Spleen (tissue), 11 donors: ENCODE data around the gene ODF4. TPM values are rescaled to one million over a fixed set of nuclear protein-coding genes. Genes with fewer than 3 reads are reported as not detected.

Source experiments
- DNase-seq: peaks from one replicate; pipeline ENCODE4 v3.0.0-alpha.2; 2020
- H3K27ac ChIP-seq, 8 donors: fragments of 200-600 bp; sonication (generic) in 7 of 8; 1 replicate in 4 of 8; 2 replicates in 4 of 8; pipeline versions ENCODE4 v1.5.0 to v1.8.0; 2016 to 2021; ENCODE audit warnings: inconsistent platforms in 4 of 8, mild to moderate bottlenecking in 4 of 8, moderate library complexity in 1 of 8
- H3K27me3 ChIP-seq, 7 donors: fragments of 200-600 bp; sonication (generic) in 6 of 7; replicated peaks in 1 of 7; 1 replicate in 4 of 7; 2 replicates in 3 of 7; pipeline versions ENCODE4 v1.5.0 to v1.8.0; 2016 to 2021; ENCODE audit warnings: inconsistent platforms in 3 of 7, mild to moderate bottlenecking in 1 of 7
- H3K36me3 ChIP-seq, 6 donors: fragments of 200-600 bp; sonication (generic) in 5 of 6; 1 replicate in 4 of 6; 2 replicates in 2 of 6; pipeline versions ENCODE4 v1.5.0 to v1.8.0; 2016 to 2021; ENCODE audit warnings: inconsistent platforms in 2 of 6
- H3K4me1 ChIP-seq, 6 donors: fragments of 200-600 bp; sonication (generic) in 5 of 6; 1 replicate in 3 of 6; 2 replicates in 3 of 6; pipeline versions ENCODE4 v1.5.0 to v1.8.0; 2016 to 2021; ENCODE audit warnings: inconsistent platforms in 3 of 6
- H3K4me3 ChIP-seq, 8 donors: fragments of 200-600 bp; sonication (generic) in 7 of 8; 1 replicate in 4 of 8; 2 replicates in 4 of 8; pipeline versions ENCODE4 v1.5.0 to v1.8.0; 2016 to 2021; ENCODE audit warnings: inconsistent platforms in 4 of 8, mild to moderate bottlenecking in 4 of 8, moderate library complexity in 2 of 8
- H3K9me3 ChIP-seq, 8 donors: fragments of 200-600 bp; sonication (generic) in 7 of 8; 1 replicate in 4 of 8; 2 replicates in 4 of 8; pipeline versions ENCODE4 v1.5.0 to v1.8.0; 2016 to 2021; ENCODE audit warnings: inconsistent platforms in 4 of 8
- POLR2A ChIP-seq, 3 donors: fragments of 450-650 bp; IDR thresholded peaks; one replicate each; pipeline ENCODE4 v1.5.1; 2017; ENCODE audit warnings: antibody characterized with exemption in 3 of 3, mild to moderate bottlenecking in 1 of 3
- POLR2AphosphoS5 ChIP-seq, 3 donors: sonication (generic); formaldehyde crosslinking; IDR thresholded peaks; one replicate each; pipeline ENCODE4 v1.5.1; 2017; ENCODE audit warnings: antibody characterized with exemption in 3 of 3
- WGBS, 5 donors: extraction: QIAGEN DNeasy Blood & Tissue Kit in 3 of 5; methylation state at CpG; one replicate each; pipeline versions ENCODE4 v1.1.5 to v1.1.7; 2013 to 2018; 5-methylcytosine and 5-hydroxymethylcytosine counted together
- intact Hi-C: fragments of 100-400 bp; cut with DNase I; formaldehyde crosslinking; loops from one replicate; pipeline ENCODE4 v1.15.0; 2023; ENCODE audit warnings: low total_unique reads
- polyA plus RNA-seq, 3 donors: library from polyadenylated mRNA; stranded (reverse); fragments of 200-250 nt; gene quantifications; one replicate each; pipeline ENCODE4 v1.2.1, GENCODE V29; 2013
- total RNA-seq, 7 donors: library from RNA; depleted of rRNA in 3 of 7; stranded (reverse); fragments of >200 nt in 3 of 7; fragmentation: NEBNext Ultra II Directional in 4 of 7; extraction: Animal tissue kit (Norgen Biotek cat#: 25700) in 4 of 7; gene quantifications; one replicate each; pipeline versions ENCODE4 v1.1.0 to v1.2.1, GENCODE V29; 2016 to 2021
- TF ChIP-seq, protein P1 (sequence below), 11 experiments: fragments of 200-600 bp in 7 of 11; fragments of 450-650 bp in 4 of 11; sonication (generic) in 4 of 11; IDR thresholded peaks in 8 of 11; conservative IDR thresholded peaks in 3 of 11; 1 replicate in 7 of 11; 2 replicates in 4 of 11; pipeline versions ENCODE4 v1.4.0 to v1.8.0; 2016 to 2021; ENCODE audit warnings: antibody characterized with exemption in 11 of 11, inconsistent platforms in 4 of 11, mild to moderate bottlenecking in 1 of 11
- donor health status: healthy with polysubstance abuse.
- donor health status: DM: no; HTN: no; CAD: no; lungs with moderate emphysema.
- donor health status: DM: no; HTN: no; CAD: no.
- donor health status: Bipolar disorder and iron deficiency.
- donor health status: healthy.
- donor health status: DM: no; HTN: no; CAD: no.
- donor health status: DM: yes; HTN: yes; CAD: no.

The ODF4 gene
- total and polyA plus RNA-seq, 10 donors = not detected

DNA sequence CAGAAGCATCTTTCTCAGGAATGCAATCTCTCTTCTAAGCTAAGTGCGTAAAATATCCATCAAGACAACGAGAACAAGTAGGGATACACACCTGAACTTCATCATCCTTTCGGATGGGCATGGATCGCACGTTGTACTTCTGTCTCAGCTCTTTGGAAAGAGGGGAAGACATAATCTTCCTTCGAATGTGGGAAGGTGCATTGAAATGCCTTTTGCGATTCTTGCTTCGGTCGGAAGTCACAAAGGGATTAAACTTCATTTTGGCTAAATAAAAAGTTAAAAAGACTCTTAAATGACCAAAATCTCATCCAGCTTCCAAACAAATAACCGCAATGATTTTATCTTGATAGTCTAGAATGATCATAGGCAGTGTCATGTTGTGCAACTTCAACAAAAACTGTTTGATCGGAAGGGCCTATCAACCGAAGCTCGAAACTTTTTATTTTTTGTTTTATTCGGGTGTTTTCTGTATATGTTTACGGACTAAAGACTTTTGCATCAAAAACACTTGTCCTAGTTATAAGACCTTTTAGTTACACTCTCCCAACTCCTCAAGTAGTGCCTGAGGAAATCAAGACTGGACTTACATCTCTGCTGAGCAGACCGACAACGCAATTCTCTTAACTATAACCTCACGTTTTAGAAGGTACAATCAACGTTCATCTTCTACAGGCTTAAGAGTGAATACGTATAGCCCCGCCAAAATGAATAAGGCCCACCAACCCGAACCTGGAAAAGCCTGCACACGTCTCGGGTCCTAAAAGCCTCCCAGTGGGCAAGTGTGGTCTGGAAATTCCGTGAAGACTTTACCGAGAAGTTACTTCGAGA lies 42.6 kb downstream of the ODF4 start:
- peak overlapping the region; percentile 76 to 97 (median 93) for H3K27ac ChIP-seq
- WGBS, 5 donors = 15 to 18% (median 16%) methylated on average over 27 of the region's 27 CpGs
- TF ChIP-seq POLR2AphosphoS5 (IDR thresholded peaks at IDR 0.05) = no peak
- TF ChIP-seq, protein P1, sequence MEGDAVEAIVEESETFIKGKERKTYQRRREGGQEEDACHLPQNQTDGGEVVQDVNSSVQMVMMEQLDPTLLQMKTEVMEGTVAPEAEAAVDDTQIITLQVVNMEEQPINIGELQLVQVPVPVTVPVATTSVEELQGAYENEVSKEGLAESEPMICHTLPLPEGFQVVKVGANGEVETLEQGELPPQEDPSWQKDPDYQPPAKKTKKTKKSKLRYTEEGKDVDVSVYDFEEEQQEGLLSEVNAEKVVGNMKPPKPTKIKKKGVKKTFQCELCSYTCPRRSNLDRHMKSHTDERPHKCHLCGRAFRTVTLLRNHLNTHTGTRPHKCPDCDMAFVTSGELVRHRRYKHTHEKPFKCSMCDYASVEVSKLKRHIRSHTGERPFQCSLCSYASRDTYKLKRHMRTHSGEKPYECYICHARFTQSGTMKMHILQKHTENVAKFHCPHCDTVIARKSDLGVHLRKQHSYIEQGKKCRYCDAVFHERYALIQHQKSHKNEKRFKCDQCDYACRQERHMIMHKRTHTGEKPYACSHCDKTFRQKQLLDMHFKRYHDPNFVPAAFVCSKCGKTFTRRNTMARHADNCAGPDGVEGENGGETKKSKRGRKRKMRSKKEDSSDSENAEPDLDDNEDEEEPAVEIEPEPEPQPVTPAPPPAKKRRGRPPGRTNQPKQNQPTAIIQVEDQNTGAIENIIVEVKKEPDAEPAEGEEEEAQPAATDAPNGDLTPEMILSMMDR (IDR thresholded peaks at IDR 0.05 in 8 of 11, conservative IDR thresholded peaks at IDR 0.05 in 3 of 11) = no peak
- no peak for TF ChIP-seq POLR2A (IDR thresholded peaks at IDR 0.05)
- DNase-seq = no peak
- peaks cover 0 to 49% (median 46%) of the 10 kb centered on the region in 6 donors for H3K36me3 ChIP-seq
- no peaks in the 10 kb centered on the region for H3K27me3 ChIP-seq
- intact Hi-C loops = no loop called here
- peaks cover 36 to 74% (median 55%) of the 10 kb centered on the region in 6 donors for H3K4me1 ChIP-seq
- H3K9me3 ChIP-seq = no peaks in the 10 kb centered on the region
- peak overlapping the region; percentile 70 to 95 (median 84) for H3K4me3 ChIP-seq

DNA sequence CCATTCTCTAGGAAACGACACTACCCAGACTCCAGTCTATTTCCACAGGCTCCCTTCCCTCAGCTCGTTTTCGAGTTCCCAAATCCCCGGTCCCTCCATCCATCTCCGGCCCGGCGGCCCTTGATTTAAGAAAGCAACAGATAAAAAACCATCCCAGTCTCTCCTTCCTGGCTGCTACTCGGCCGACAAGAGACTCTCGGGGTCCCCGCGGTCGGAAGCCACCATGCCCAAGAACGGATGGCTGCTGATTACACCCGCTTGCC lies 43.2 kb downstream of the ODF4 start:
- H3K36me3 ChIP-seq = peaks cover 0 to 43% (median 41%) of the 10 kb centered on the region in 6 donors
- peak overlapping the region; percentile 76 to 97 (median 93) for H3K27ac ChIP-seq
- peak overlapping the region; percentile 70 to 95 (median 84) for H3K4me3 ChIP-seq
- intact Hi-C loops = no loop called here
- H3K4me1 ChIP-seq = peaks cover 36 to 74% (median 54%) of the 10 kb centered on the region in 6 donors
- WGBS, 5 donors = 0 to 2% (median 1%) methylated on average over 14 to 15 of the region's 15 CpGs
- no peaks in the 10 kb centered on the region for H3K27me3 ChIP-seq
- no peak for DNase-seq
- H3K9me3 ChIP-seq = no peaks in the 10 kb centered on the region
- TF ChIP-seq, protein P1 (IDR thresholded peaks at IDR 0.05 in 8 of 11, conservative IDR thresholded peaks at IDR 0.05 in 3 of 11) = no peak
- peak in 1 of 3 donors; percentile 53 for TF ChIP-seq POLR2A (IDR thresholded peaks at IDR 0.05)
- peak in 1 of 3 donors; percentile 92 for TF ChIP-seq POLR2AphosphoS5 (IDR thresholded peaks at IDR 0.05)

DNA sequence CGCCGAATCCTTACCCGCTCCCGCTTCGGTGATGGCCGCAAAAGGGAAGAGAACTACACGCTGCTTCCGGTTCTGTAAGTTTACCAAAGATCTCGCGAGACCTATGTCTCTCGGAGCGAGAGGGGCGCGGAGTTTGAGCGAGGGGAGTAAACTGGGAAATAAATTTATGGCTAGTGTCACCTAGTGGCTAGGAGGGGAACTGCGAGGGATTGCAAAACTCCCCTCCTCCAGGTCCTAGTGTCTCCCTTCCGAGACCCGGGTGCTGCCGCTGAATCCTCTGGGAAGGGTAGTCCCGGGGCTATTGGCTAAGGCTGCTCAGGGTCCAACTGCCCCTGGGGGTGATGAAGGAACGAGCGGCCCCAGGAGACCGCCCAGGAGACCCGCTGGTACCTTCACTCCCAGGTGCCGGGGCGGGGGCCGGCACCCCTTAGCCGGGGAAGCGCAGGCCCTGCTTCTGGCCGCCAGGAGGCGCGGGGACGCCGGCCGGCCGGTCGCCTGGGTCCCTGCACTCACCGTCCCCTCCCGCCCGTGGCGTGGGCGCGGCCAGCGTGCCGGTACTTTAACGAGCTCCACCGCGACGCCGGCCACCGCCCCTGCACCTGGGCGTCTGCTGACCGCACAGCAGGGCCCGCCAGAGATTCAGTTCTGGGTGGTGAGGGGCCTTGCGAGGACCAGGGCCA lies 43.6 kb downstream of the ODF4 start, which contains the start of gene RPL26:
RPL26 (minus strand) TSS at position 51 of the 680 bp plus-strand sequence. CDS start 883 bp downstream, outside the sequence.
- TF ChIP-seq POLR2A (IDR thresholded peaks at IDR 0.05) (peak in 2 of 3 donors; percentile 10 to 55), POLR2AphosphoS5 (IDR thresholded peaks at IDR 0.05) (peak; percentile 60 to 98 (median 93))
- TF ChIP-seq, protein P1 (IDR thresholded peaks at IDR 0.05 in 8 of 11, conservative IDR thresholded peaks at IDR 0.05 in 3 of 11) = peak; percentile 99 to 100 (median 100)
- H3K27ac ChIP-seq = peak within 1 kb of the TSS; percentile 76 to 97 (median 93)
- 0 to 1% (median 0%) methylated on average over 28 to 55 of the region's 55 CpGs for WGBS, 5 donors
- peak; percentile 98 for DNase-seq
- H3K27me3 ChIP-seq = no peaks in the 10 kb centered on the region
- peaks cover 0 to 38% (median 36%) of the 10 kb centered on the region in 6 donors for H3K36me3 ChIP-seq
- no peaks in the 10 kb centered on the region for H3K9me3 ChIP-seq
- intact Hi-C loops = no loop called here
- H3K4me3 ChIP-seq = peak within 1 kb of the TSS; percentile 70 to 95 (median 84)
- peaks cover 36 to 74% (median 54%) of the 10 kb centered on the region in 6 donors for H3K4me1 ChIP-seq
